ENCODE results near the gene PDCD7. TPM values are rescaled to one million over a fixed set of nuclear protein-coding genes. Genes with fewer than 3 reads are reported as not detected.

PDCD7 gene
- total and polyA plus RNA-seq, 2 of the 13 experiments (the other 11 are each of a cell fraction or from before 2014, with no cell fraction given): 10.1 to 14.7 TPM

GRCh38 chr15:65171428-65171827, 37.8 kb upstream of the PDCD7 start (continued):
- peak; percentile 42; the same call in 1 of the 2 replicates for TF ChIP-seq HOMEZ (CRISPR knock-in tag; IDR thresholded peaks at IDR 0.05; ENCODE audit: low read depth)
- TF ChIP-seq PLSCR1 (CRISPR knock-in tag; IDR thresholded peaks at IDR 0.05; ENCODE audit: borderline replicate concordance): no peak
- TF ChIP-seq BCL6 (CRISPR knock-in tag; IDR thresholded peaks at IDR 0.05): peak; percentile 32; the same call in 1 of the 2 replicates
- no peak for TF ChIP-seq ZNF776 (CRISPR knock-in tag; IDR thresholded peaks at IDR 0.05)
- no peak for TF ChIP-seq ZNF326 (CRISPR knock-in tag; IDR thresholded peaks at IDR 0.05; ENCODE audit: borderline replicate concordance)
- no peak for TF ChIP-seq ATAD3A (CRISPR knock-in tag; IDR thresholded peaks at IDR 0.05)
- no peak for TF ChIP-seq STAT6 (CRISPR knock-in tag; IDR thresholded peaks at IDR 0.05; ENCODE audit: borderline replicate concordance)
- peak; percentile 77; the same call in 1 of the 2 replicates for TF ChIP-seq HMG20A (CRISPR knock-in tag; IDR thresholded peaks at IDR 0.05; ENCODE audit: borderline replicate concordance)
- TF ChIP-seq SMARCC2 (IDR thresholded peaks at IDR 0.05): no peak
- peak; percentile 60; the same call in 1 of the 2 replicates for TF ChIP-seq RXRB (CRISPR knock-in tag; IDR thresholded peaks at IDR 0.05; ENCODE audit: borderline replicate concordance)
- TF ChIP-seq NCOA2 (CRISPR knock-in tag; IDR thresholded peaks at IDR 0.05): peak; percentile 47; the same call in 1 of the 2 replicates
- TF ChIP-seq LCORL (IDR thresholded peaks at IDR 0.05): no peak
- no peak for TF ChIP-seq LCORL (CRISPR knock-in tag; IDR thresholded peaks at IDR 0.05)
- TF ChIP-seq CSRNP1 (CRISPR knock-in tag; IDR thresholded peaks at IDR 0.05): no peak
- no peak for TF ChIP-seq ZNF770 (CRISPR knock-in tag; IDR thresholded peaks at IDR 0.05)
- no peak for TF ChIP-seq ZNF569 (CRISPR knock-in tag; IDR thresholded peaks at IDR 0.05; ENCODE audit: borderline replicate concordance)
- TF ChIP-seq ZNF652 (CRISPR knock-in tag; IDR thresholded peaks at IDR 0.05; ENCODE audit: borderline replicate concordance, low read depth): no peak
- TF ChIP-seq RAD21 (CRISPR knock-in tag; IDR thresholded peaks at IDR 0.05): no peak
- no peak for TF ChIP-seq ZNF713 (CRISPR knock-in tag; IDR thresholded peaks at IDR 0.05)

Data from HepG2 (cell line).